Measurements from ENCODE around the gene POU6F1.
A peak's percentile ranks its signal among the peaks of the same experiment; 100 is the strongest.
"Not testable (repeated sequence)": the region's sequence is repeated elsewhere in the genome, so short reads cannot be mapped to it uniquely, and the experiment has no call there.

POU6F1 gene, protein sequence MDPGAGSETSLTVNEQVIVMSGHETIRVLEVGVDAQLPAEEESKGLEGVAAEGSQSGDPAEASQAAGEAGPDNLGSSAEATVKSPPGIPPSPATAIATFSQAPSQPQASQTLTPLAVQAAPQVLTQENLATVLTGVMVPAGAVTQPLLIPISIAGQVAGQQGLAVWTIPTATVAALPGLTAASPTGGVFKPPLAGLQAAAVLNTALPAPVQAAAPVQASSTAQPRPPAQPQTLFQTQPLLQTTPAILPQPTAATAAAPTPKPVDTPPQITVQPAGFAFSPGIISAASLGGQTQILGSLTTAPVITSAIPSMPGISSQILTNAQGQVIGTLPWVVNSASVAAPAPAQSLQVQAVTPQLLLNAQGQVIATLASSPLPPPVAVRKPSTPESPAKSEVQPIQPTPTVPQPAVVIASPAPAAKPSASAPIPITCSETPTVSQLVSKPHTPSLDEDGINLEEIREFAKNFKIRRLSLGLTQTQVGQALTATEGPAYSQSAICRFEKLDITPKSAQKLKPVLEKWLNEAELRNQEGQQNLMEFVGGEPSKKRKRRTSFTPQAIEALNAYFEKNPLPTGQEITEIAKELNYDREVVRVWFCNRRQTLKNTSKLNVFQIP

DNA sequence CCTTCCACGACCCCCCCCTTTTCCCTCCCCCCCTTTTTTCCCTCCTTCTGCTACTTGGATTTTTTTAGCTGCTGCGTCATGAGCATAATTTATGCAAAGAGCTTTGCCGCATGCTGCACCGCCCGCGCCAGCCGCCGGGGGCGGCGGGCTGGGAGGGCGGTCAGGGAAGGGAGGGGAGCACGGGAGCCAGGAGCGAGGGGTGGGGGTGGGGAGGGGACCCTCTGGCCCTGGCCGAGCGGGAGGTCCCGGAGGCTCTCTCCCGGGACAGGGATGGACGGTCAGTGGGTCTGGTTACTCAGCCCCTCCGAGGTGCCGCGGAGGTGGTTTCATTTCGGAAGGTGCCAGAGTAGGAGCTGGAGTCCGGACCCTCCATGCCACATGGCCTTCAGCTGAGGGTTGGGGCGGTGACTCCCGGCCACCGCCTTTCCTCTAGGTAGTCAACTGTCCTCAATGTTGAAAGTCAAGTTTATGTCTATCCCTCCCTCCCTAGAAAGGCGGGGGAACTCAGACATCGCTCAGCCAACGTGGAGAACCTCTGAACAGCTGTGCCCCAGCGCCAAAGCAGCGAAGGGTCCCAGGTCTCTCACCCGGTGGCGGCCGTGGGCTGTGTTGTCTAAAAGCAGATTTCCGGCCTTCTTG, at the start of gene POU6F1:
Gene POU6F1, minus strand, starts transcription at position 95 of the 639 bp plus-strand sequence. CDS start 11,226 bp downstream, outside the sequence.
- peak; percentile 95 for DNase-seq (ENCODE audit: low read depth, low spot score)

DNA sequence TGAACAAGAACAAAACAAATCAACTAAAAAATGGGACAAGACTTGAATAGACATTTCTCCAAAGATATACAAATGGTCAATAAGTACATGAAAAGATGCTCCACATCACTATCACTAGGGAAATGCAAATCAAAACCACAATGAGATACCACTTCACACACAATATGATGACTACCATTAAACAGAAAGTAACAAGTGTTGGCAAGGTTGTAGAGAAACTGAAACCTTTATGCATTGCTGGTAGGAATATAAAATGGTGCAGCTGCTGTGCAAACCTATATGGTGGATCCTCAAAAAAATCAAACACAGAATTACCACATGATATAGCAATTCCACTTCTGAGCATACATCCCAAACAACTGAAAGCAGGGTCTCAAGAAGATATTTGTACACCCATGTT, 47.2 kb upstream of the POU6F1 start:
- no peak for DNase-seq (ENCODE audit: low read depth, low spot score)

DNA sequence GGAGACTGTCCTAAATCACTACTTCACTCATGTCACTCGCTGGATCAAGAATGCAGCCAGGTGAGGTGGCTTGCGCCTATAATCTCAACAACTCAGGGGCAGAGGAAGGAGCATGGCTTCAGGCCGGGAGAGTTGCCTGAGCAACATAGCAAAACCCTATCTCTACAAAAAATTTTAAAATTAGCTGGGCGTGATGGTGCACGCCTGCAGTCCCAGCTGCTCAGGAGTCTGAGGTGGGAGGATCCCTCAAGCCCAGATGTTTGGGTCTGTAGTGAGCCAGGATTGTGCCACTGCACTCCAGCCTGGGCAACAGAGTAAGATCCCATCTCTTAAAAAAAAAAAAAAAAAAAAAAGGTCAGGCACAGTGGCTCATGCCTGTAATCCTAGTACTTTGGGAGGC, 46.4 kb upstream of the POU6F1 start:
- no peak for DNase-seq (ENCODE audit: low read depth, low spot score)

DNA sequence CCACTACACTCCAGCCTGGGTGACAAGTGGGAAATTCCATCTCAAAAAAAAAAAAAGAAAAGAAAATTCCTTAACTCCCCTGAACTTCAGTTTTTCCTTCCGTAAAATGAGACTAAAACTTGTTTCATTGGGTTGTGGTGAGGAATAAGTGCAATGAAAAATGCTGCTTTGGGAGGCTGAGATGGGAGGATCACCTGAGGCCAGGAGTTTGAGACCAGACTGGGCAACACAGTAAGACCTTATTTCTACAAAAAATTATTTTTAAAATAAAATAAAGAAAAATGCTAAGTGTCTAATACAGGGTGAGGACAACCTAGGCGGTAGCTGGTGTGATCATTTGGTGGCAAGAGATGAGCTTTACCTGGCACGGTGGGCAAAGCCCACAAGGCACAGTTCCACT, 45.5 kb upstream of the POU6F1 start:
- no peak for DNase-seq (ENCODE audit: low read depth, low spot score)

DNA sequence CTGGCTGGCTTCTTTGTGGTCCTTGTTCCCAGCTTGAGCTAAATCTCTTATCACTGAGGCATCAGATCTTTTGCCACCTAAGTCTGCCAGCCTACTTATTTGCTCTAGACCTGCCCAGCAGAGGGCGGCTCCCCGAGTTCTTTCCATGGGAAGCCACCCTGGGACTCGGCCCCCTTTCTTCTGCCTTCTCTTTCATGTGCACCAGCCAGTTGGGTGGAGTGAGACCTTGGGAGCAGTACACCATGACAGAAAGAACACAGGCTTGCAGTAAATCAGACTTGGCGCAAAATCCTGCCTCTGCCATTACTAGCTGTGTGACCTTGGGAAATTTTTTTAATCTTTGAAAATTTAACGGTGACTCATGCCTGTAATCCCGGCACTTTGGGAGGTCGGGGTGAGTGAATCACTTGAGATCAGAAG, 44.9 kb upstream of the POU6F1 start:
- DNase-seq (ENCODE audit: low read depth, low spot score): peak; percentile 56

DNA sequence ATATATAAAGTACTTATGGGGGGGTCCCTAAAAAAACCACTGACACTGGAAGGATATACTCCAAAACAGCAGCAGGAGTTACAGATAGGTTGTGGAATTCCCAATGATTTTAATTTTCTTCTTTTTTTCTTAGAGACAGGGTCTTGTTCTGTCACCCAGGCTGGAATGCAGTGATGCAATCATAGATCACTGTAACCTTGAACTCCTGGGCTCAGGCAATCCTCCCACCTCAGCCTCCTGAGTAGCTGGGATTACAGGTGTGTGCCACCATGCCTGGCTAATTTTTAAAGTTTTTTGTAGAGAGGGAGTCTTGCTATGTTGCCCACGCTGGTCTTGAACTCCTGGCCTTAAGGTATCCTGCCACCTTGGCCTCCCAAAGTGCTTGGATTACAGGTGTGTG, 41.7 kb upstream of the POU6F1 start:
- DNase-seq (ENCODE audit: low read depth, low spot score): not testable (repeated sequence)

DNA sequence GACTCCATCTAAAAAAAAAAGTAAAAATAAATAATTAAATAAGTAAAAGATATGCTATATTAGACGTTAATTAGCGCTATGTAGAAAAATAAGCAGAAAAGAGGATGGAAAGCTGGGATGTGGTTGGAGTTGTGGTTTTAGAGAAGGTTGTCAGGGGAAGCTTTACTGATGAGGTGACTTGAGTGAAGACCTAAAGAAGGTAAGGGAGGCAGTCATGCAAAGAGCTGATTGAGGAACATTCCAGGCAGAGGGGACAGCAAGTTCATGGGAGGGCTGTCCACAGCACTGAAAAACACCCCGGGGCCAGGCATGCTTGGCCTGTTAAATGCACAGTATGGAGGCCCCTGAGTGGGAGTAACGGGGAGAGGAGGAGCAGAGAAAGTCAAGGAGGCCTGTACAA, 36.7 kb upstream of the POU6F1 start:
- peak; percentile 57 for DNase-seq (ENCODE audit: low read depth, low spot score)

DNA sequence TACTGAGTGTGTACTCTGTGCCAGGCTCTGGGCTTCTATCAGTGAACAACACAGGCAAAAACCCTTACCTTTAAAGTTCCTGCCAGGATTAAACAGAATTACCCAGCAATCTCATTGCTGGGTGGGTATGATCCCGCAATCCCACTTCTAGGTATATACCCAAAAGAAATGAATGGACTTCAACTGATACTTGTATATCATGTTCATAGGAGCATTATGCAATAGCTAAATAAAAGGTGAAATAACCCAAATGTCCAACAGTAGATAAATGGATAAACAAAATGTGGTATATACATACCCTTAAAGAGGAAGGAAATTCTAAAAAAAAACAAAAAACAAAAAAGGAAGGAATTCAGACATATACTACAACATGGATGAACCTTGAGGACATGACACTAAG, 35.4 kb upstream of the POU6F1 start:
- no peak for DNase-seq (ENCODE audit: low read depth, low spot score)

DNA sequence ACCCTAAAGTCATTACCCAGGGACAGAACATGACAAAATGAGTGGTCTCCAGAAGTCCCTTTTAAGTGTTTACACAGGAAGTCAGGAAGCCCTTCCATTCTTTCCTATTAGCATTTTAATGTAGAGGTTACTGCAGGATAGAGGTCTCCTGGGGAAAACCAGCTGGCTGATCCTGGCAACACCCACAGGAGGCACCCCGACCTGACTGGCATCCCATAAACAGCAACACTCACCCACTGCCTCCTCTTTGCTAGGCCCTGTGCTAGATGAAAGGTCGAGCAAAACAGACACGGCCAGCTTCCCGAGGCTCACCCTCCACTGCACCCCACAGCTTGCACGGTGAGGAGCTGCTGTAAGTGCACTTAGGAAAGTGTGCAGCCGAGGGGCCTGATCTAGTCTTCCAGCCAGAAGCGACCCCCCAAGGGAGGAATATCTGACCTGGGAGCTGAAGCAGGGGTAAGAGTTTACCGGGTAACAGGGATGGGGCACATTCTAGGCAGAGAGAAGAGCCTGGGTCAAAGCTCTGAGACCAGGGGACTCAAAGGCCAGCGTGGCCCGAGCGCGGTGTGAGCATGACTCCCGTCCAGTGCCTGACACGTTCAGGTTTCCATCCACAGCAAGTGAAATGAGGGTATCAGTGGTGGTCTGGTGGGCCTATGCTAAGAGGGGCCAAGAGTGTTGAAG, 29.8 kb upstream of the POU6F1 start:
- DNase-seq (ENCODE audit: low read depth, low spot score): no peak

DNA sequence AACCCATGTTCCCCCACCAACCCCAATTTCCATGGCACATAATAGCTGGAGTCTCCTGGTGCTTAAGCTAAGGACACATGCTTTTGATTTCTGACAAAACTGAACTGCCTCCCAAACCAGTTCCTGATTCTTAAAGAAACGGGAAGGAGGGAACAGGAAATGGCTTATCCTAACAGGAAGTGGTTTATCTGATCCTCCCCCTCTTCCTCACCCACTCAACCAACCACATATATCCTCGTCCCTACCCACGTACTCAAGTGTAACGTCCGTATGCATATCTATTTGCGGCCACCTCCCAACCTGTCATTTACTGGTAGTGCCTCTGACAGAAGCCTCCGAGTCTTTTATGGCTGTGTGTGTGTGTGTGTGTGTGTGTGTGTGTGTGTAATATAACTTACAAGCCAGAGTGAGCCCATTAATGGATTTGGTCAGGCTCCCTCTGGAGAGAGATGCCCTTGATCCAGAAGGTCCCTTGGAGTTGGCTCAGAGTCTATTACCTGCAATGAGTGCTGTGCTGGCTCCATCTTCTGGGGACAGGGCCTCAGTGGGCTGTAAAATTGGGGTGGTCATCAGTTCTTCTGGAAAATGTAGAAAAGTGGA, 28.5 kb upstream of the POU6F1 start:
- DNase-seq (ENCODE audit: low read depth, low spot score): no peak

DNA sequence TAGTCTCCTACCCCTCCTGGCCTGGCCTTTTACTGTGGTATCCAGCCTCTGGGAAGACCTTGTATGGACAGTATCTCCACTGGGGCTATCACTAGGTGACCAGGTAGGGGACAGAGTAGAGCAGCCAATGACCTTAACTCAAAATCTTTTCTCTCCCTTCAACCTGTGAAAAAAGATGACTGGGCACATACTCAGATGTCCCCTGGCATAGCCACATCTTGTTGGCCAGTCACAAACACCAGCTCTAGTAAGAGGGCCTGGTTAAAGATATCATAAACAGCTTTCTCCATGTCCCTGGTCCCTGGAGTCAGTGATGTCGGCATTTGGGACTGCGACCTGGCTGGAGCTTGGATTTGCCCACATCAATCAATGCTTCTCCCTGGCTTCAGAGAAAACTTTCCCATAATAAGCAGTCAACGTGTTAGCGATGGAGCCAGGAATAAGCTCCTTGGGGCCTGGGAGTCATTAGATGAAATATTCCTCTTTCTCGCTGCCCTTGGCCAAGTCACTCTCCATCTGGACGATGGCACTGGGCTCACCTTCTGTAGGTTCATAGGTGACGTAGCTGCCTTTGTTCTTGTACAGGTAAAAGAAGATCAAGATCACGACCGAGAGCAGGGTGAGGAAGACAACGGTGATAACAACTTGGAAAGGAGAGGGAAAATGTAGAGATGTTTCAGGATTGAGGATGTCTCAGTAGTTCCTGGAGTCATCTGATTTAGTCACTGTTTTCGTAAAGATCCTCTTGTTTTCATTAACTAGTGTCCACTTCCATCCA, 27.8 kb upstream of the POU6F1 start:
- no peak for DNase-seq (ENCODE audit: low read depth, low spot score)

DNA sequence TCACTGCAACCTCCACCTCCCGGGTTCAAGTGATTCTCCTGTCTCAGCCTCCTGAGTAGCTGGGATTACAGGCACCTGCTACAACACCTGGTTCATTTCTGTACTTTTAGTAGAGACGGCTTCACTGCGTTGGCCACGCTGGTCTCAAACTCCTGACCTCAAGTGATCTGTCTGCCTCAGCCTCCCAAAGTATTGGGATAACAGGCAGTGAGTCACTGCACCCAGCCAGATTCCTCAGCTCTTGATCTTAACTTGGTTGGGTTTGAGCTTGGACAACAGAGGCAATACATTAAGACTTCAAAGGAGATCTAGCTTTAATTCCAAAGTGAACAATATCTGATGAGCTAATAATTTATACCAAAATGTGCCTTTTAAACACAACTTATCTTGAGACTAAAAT, 26.4 kb upstream of the POU6F1 start:
- peak; percentile 31 for DNase-seq (ENCODE audit: low read depth, low spot score)

DNA sequence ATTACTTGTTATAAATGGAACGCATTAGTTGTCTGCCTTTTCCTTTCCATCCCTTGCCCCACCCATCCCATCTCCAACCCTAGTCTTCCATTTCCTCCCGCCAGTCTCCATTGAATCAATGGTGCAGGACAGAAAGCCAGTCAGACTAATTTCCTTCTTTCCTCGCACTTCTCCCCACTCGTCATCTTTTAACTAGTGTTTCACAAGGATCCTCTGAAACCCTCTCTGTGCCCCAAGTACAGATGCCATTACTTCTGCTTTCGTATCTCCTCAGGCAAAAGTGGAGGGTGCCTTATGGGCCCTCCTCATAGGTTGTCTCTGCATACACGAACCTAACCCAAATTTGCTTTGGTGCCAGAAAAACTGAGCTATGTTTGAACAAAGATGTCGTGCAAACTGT, 25.0 kb upstream of the POU6F1 start:
- no peak for DNase-seq (ENCODE audit: low read depth, low spot score)

DNA sequence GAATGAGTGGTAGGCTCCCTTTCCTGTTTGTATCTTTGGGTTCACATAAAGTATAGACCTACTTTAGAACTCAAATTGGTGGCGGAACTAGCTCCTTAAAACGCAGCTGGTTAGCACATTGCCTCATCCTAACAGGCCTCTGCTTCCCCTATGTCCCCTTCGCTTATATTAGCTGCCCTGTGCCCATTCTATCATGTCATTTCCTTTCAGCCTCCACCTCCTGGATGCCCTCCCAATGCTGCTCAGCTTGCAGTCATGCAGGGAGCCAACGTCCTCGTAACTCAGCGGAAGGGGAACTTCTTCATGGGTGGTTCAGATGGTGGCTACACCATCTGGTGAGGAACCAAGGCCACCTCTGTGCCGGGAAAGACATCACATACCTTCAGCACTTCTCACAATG, 24.3 kb upstream of the POU6F1 start:
- no peak for DNase-seq (ENCODE audit: low read depth, low spot score)

DNA sequence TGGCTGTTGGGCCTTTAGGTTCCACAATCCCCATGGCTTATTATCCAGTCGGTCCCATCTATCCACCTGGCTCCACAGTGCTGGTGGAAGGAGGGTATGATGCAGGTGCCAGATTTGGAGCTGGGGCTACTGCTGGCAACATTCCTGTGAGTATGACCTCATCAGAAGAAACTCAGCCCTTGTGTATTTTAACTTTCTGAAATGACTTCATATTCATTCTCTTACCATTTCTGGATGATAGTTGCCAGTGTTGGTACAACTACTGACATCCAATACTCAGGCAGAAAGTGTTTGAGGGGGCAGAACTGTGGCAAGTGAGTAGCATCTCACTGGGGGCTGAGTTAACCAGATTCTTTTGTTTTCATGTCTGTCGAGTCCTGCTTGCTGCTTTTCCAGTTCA, 23.1 kb upstream of the POU6F1 start:
- peak; percentile 63 for DNase-seq (ENCODE audit: low read depth, low spot score)

DNA sequence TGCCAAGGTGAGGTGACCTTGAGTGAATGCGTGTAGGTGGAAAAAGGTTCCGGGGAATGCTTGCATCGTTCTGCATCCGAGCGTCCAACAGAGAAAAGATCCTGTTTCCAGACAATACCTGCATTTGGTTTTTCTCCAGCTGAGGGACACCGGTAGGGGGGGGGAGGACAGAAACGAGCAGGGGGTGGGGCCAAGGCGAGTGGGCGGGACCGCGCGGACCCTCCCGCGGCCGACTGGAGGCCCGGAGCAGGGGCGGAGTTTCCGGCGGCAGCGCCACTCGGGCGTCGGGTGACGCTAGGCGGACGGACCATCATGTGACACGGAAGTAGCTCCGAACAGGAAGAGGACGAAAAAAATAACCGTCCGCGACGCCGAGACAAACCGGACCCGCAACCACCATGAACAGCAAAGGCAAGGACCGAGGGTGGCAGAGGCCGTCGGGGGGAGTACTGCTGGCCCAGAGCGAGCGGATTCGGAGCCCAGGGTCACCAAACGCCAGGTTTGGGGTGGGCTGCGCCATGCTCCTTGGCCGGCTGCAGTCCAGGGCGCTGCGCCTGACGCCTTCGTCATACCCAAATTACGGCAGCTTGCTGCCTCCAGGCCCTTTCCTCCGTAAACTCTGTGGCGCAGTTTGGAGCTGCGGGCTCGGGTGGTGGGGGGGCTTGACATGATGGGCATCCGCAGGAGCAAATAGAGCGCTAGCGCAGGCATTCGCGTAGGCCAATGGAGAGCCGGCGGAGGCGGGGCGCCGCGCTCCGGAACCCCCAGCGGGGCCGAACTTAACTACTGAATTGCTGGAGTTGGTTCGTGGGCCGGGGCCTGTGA, 20.9 kb upstream of the POU6F1 start, which contains the start of gene DAZAP2:
Gene DAZAP2, plus strand, starts transcription at position 317 of the 825 bp plus-strand sequence. Its CDS starts 82 bp downstream, at position 399.
- DNase-seq (ENCODE audit: low read depth, low spot score): peak; percentile 98

DNA sequence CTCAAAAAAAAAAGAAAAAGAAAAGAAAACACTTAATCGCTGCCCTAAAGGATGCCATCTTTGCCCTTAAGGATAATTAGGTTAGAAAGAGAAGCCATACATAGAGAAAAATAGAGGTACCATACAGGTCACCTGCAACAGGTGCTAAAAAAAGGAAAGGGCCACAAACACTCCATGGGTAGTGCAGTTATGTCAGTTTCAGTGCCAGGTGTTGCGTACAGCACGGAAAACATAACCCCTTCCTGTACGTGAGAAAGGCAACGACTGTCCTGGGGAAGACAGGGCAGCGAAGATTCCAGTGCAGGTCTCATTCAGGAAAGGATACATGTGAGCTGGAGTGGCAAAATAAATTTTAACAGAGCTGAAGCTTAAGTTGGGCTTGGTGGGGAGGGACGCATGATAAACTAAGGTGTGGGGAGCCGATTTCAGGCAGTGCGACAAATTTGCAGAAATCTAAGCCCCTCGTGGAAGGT, 20.2 kb upstream of the POU6F1 start:
- no peak for DNase-seq (ENCODE audit: low read depth, low spot score)

DNA sequence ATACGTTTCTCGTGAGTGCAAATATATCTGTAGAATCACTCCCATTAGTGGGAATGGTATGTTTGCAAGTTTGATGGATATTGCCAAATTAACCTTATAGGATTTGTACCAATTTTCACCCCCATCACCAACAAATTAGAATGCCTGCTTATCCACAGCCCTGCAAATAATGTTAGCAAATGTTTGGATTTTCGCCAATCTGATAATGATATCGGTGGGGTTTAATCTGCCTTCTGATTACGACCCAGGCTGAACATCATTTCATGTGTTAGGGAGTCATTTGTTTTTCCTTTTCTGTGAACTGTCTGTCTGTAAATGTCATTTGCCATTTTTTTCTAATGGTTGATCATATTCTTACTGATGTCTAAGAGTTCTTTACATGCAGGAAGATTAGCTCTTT, 16.7 kb upstream of the POU6F1 start:
- no peak for DNase-seq (ENCODE audit: low read depth, low spot score)

DNA sequence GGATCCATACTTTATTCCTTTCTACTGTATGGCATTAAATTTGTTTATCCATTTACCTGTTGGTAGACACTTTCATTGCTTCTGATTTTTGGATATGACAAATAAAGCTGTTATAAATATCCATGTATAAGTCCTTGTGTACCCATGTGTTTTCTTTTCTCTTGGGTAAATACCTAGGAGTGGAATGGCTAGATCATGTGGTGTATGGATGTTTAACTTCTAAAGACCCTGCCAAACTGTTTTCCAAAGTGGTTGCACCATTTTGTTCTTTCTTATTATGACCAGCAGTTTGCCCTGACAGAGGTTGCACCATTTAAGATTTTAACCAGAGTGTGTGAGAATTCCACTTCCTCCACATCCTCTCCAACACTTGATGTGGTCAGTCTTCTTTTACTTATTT, 14.8 kb upstream of the POU6F1 start:
- no peak for DNase-seq (ENCODE audit: low read depth, low spot score)
